Measurements from ENCODE around the gene HBG1. TPM values are rescaled to one million over a fixed set of nuclear protein-coding genes. Genes with fewer than 3 reads are reported as not detected.

Gene HBG1
- total and polyA plus RNA-seq, 2 donors (not counting 3 experiments of a cell fraction or from before 2014, with no cell fraction given) = 0.72 TPM; not detected in 1

GRCh38 chr11:5204787-5205186 lies 44.9 kb downstream of the HBG1 start:
- no TSS peak for BruUV-seq (replicated peaks)
- no peaks in the 10 kb centered on the region for H4K20me1 ChIP-seq (replicated peaks; ENCODE audit: control insufficient read depth, extremely low read depth, insufficient read depth, low read length)
- H3K9me3 ChIP-seq (replicated peaks; ENCODE audit: control insufficient read depth, insufficient read depth, low read length) = no peaks in the 10 kb centered on the region
- dilution Hi-C loops (cut with MboI; ENCODE audit: extremely low pct_ligation_motif_present, low sequenced_read_pairs) = no loop called here
- ChIA-PET POLR2A (no interaction called here), CTCF (interaction anchor here (3.9 kb wide), 1 partner anchor 176 kb away, joined by 39 read pairs; no protein-coding TSS in a partner anchor)
- no peaks in the 10 kb centered on the region for H3K36me3 ChIP-seq (ENCODE audit: control insufficient read depth in 2 of 2, extremely low read depth in 1 of 2, insufficient read depth in 2 of 2, low read length in 2 of 2)
- H3K27ac ChIP-seq (ENCODE audit: insufficient read depth, low read depth, low read length) = no peak overlapping the region
- no peaks in the 10 kb centered on the region for H3K4me1 ChIP-seq (ENCODE audit: control insufficient read depth, extremely low read depth, insufficient read depth, low read length)
- no peak overlapping the region for H3K4me2 ChIP-seq (ENCODE audit: insufficient read depth, low read length)
- H3K9me1 ChIP-seq (replicated peaks; ENCODE audit: control insufficient read depth, extremely low read depth, insufficient read depth, low read length) = no peaks in the 10 kb centered on the region
- no peaks in the 10 kb centered on the region for H3K79me2 ChIP-seq (ENCODE audit: control insufficient read depth, insufficient read depth, low read length)
- DNase-seq (ENCODE audit: low read depth, low spot score) = peak; percentile 72
- no peak overlapping the region for H2AFZ ChIP-seq (ENCODE audit: low read depth, low read length)
- intact Hi-C loops (cut with micrococcal nuclease) = loop anchor here (1.0 to 2.0 kb wide), 5 partner anchors 80 to 604 kb away; partner anchors contain the start of gene OR52N2
- TF ChIP-seq, protein P1, sequence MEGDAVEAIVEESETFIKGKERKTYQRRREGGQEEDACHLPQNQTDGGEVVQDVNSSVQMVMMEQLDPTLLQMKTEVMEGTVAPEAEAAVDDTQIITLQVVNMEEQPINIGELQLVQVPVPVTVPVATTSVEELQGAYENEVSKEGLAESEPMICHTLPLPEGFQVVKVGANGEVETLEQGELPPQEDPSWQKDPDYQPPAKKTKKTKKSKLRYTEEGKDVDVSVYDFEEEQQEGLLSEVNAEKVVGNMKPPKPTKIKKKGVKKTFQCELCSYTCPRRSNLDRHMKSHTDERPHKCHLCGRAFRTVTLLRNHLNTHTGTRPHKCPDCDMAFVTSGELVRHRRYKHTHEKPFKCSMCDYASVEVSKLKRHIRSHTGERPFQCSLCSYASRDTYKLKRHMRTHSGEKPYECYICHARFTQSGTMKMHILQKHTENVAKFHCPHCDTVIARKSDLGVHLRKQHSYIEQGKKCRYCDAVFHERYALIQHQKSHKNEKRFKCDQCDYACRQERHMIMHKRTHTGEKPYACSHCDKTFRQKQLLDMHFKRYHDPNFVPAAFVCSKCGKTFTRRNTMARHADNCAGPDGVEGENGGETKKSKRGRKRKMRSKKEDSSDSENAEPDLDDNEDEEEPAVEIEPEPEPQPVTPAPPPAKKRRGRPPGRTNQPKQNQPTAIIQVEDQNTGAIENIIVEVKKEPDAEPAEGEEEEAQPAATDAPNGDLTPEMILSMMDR (IDR thresholded peaks at IDR 0.05; ENCODE audit: extremely low read depth in 1 of 2, insufficient read depth in 1 of 2, low read depth in 1 of 2, low read length in 2 of 2) = peak; percentile 32 to 42
- no peak for TF ChIP-seq MAX (IDR thresholded peaks at IDR 0.05; ENCODE audit: insufficient read depth, insufficient read length)
- FAIRE-seq = peak; percentile 69
- no peak overlapping the region for H3K4me3 ChIP-seq (replicated peaks in 1 of 3; ENCODE audit: insufficient read depth in 1 of 3, low read depth in 1 of 3, low read length in 3 of 3)
- no peak overlapping the region for H3K9ac ChIP-seq (replicated peaks; ENCODE audit: extremely low read depth, insufficient read depth, low read length)
- H3K27me3 ChIP-seq (ENCODE audit: control insufficient read depth in 2 of 2, insufficient read depth in 2 of 2, low read length in 2 of 2) = no peaks in the 10 kb centered on the region

DNA sequence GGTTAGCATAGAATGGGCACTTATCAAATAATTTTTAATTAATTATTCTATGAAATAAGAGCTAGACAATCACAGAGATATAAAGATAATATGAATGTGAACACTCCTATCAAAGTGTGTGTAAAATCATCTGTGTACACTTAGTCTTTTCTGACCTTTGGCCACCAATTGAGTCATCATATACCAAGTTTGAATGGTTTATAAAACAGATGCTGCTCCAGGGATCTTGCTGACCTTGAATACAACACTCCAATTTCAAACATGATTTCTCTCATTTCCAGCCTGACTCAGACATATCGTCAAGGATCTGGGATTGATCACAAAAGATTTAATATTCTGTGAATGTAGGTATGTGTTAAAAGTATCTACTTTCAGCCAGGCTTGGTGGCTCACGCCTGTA lies 46.3 kb downstream of the HBG1 start:
- Histone ChIP-seq H3K27me3 (ENCODE audit: control insufficient read depth in 2 of 2, insufficient read depth in 2 of 2, low read length in 2 of 2) (no peaks in the 10 kb centered on the region), H3K9me1 (replicated peaks; ENCODE audit: control insufficient read depth, extremely low read depth, insufficient read depth, low read length) (no peaks in the 10 kb centered on the region), H3K9ac (replicated peaks; ENCODE audit: extremely low read depth, insufficient read depth, low read length) (no peak overlapping the region), H3K79me2 (ENCODE audit: control insufficient read depth, insufficient read depth, low read length) (no peaks in the 10 kb centered on the region), H3K4me2 (ENCODE audit: insufficient read depth, low read length) (no peak overlapping the region), H3K9me3 (replicated peaks; ENCODE audit: control insufficient read depth, insufficient read depth, low read length) (no peaks in the 10 kb centered on the region), H4K20me1 (replicated peaks; ENCODE audit: control insufficient read depth, extremely low read depth, insufficient read depth, low read length) (no peaks in the 10 kb centered on the region), H3K36me3 (ENCODE audit: control insufficient read depth in 2 of 2, extremely low read depth in 1 of 2, insufficient read depth in 2 of 2, low read length in 2 of 2) (no peaks in the 10 kb centered on the region), H3K4me3 (replicated peaks in 1 of 3; ENCODE audit: insufficient read depth in 1 of 3, low read depth in 1 of 3, low read length in 3 of 3) (no peak overlapping the region), H3K4me1 (ENCODE audit: control insufficient read depth, extremely low read depth, insufficient read depth, low read length) (no peaks in the 10 kb centered on the region), H3K27ac (ENCODE audit: insufficient read depth, low read depth, low read length) (no peak overlapping the region), H2AFZ (ENCODE audit: low read depth, low read length) (no peak overlapping the region)
- POLR2A ChIA-PET = no interaction called here
- DNase-seq (ENCODE audit: low read depth, low spot score) (no peak), FAIRE-seq (no peak)
- dilution Hi-C loops (cut with MboI; ENCODE audit: extremely low pct_ligation_motif_present, low sequenced_read_pairs) = no loop called here
- intact Hi-C loops (cut with micrococcal nuclease) = no loop called here
- CTCF ChIA-PET = interaction anchor here (1.2 to 3.9 kb wide), 6 partner anchors 10 to 688 kb away, joined by 3 to 39 read pairs (median 6); no protein-coding TSS in a partner anchor
- TF ChIP-seq, protein P1 (IDR thresholded peaks at IDR 0.05; ENCODE audit: extremely low read depth in 1 of 2, insufficient read depth in 1 of 2, low read depth in 1 of 2, low read length in 2 of 2) = no peak
- TF ChIP-seq MYC (IDR thresholded peaks at IDR 0.05; ENCODE audit: low read depth, low read length) (no peak), POLR2AphosphoS5 (IDR thresholded peaks at IDR 0.05; ENCODE audit: insufficient read depth, low read depth, low read length) (no peak), EZH2 (IDR thresholded peaks at IDR 0.05; ENCODE audit: borderline replicate concordance, low read depth, low read length, severe bottlenecking) (no peak), MAX (IDR thresholded peaks at IDR 0.05; ENCODE audit: insufficient read depth, insufficient read length) (no peak)
- no TSS peak for BruUV-seq (replicated peaks)

Data from endothelial cell of umbilical vein (primary cell).